Caki2 (cell line): ENCODE measurements around the gene PIGB. TPM values are rescaled to one million over a fixed set of nuclear protein-coding genes. Genes with fewer than 3 reads are reported as not detected.
"Not testable (repeated sequence)": the region's sequence is repeated elsewhere in the genome, so short reads cannot be mapped to it uniquely, and the experiment has no call there.

ENCODE experiments used
- DNase-seq: peaks from one replicate; pipeline ENCODE4 v3.0.0-alpha.2; 2015; ENCODE audit warnings: low read depth
- in situ Hi-C: cut with HindIII; loops from 2 replicates; pipeline ENCODE4 v1.10.0; 2016; ENCODE audit warnings: low sequenced_read_pairs, low pct_unique_long_range_greater_than_20kb, mixed read lengths
- total RNA-seq: library from RNA; depleted of rRNA; stranded (reverse); fragments of >200 nt; shearing (Covaris generic); gene quantifications from 2 replicates; pipeline ENCODE4 v1.2.3, GENCODE V29; 2014; ENCODE audit warnings: low replicate concordance; rRNA removed

The PIGB gene
- 26.0 and 28.7 TPM in 2 replicates for total RNA-seq

GRCh38 chr15:55318588-55319494, at the start of gene PIGB, which contains the start of gene PIGBOS1:
Gene PIGB (plus strand): TSS chr15:55319222. CDS start chr15:55319251, 29 bp downstream.
Gene PIGBOS1 (minus strand): TSS chr15:55319123. CDS start chr15:55317792, 1,331 bp downstream.
- DNase-seq, result peak; percentile 90
- in situ Hi-C loops, result no loop called here

GRCh38 chr15:55270291-55270690, 48.7 kb upstream of the PIGB start:
- no peak for DNase-seq
- in situ Hi-C loops, result no loop called here

- in situ Hi-C loops, result no loop called here
- DNase-seq, result no peak
Measured at GRCh38 chr15:55276324-55276723, 42.7 kb upstream of the PIGB start.

GRCh38 chr15:55277116-55277564, 41.9 kb upstream of the PIGB start:
- in situ Hi-C loops, result no loop called here

GRCh38 chr15:55277715-55278114, 41.3 kb upstream of the PIGB start:
- DNase-seq, result no peak

More at GRCh38 chr15:55277116-55277564, 41.9 kb upstream of the PIGB start:
- no peak for DNase-seq

GRCh38 chr15:55279100-55279745, 39.8 kb upstream of the PIGB start:
- DNase-seq, result no peak
- in situ Hi-C loops, result no loop called here

More at GRCh38 chr15:55277715-55278114, 41.3 kb upstream of the PIGB start:
- in situ Hi-C loops, result no loop called here

- in situ Hi-C loops, result no loop called here
- DNase-seq, result peak; percentile 65
Measured at GRCh38 chr15:55279746-55280351, 39.2 kb upstream of the PIGB start.

GRCh38 chr15:55280589-55280988, 38.4 kb upstream of the PIGB start:
- in situ Hi-C loops, DNase-seq: not testable (repeated sequence)

GRCh38 chr15:55281517-55282228, 37.3 kb upstream of the PIGB start:
- in situ Hi-C loops, result no loop called here
- DNase-seq, result no peak

- in situ Hi-C loops, result no loop called here
- peak; percentile 14 for DNase-seq
Measured at GRCh38 chr15:55282284-55282833, 36.7 kb upstream of the PIGB start.

GRCh38 chr15:55283379-55284147, 35.5 kb upstream of the PIGB start:
- in situ Hi-C loops, result no loop called here

GRCh38 chr15:55284426-55284825, 34.6 kb upstream of the PIGB start:
- DNase-seq, result no peak
- in situ Hi-C loops, result no loop called here

More at GRCh38 chr15:55283379-55284147, 35.5 kb upstream of the PIGB start:
- no peak for DNase-seq

- DNase-seq, in situ Hi-C loops: not testable (repeated sequence)
Measured at GRCh38 chr15:55286442-55287189, 32.4 kb upstream of the PIGB start.

GRCh38 chr15:55288006-55288717, 30.9 kb upstream of the PIGB start:
- DNase-seq, result no peak
- in situ Hi-C loops, result no loop called here

GRCh38 chr15:55289011-55289745, 29.8 kb upstream of the PIGB start:
- in situ Hi-C loops, result no loop called here
- DNase-seq, result peak; percentile 18
